WTC11 (cell line): ENCODE data around the gene SYMPK.

Experiments used
- ATF1 ChIP-seq: sonication (generic); formaldehyde crosslinking; IDR thresholded peaks from 2 replicates; pipeline ENCODE4 v1.8.1; 2023; ENCODE audit warnings: mild to moderate bottlenecking, moderate library complexity, missing genetic modification reagents
- SMAD3 ChIP-seq: sonication (generic); formaldehyde crosslinking; IDR thresholded peaks from 2 replicates; pipeline ENCODE4 v1.8.0; 2022; ENCODE audit warnings: missing genetic modification reagents, mild to moderate bottlenecking, borderline replicate concordance
- ZNF317 ChIP-seq: sonication (generic); formaldehyde crosslinking; IDR thresholded peaks from 2 replicates; pipeline ENCODE4 v1.8.1; 2023; ENCODE audit warnings: low read depth, mild to moderate bottlenecking, moderate library complexity, missing genetic modification reagents, borderline replicate concordance
- ZNF423 ChIP-seq: fragments of 250-450 bp; sonication (Bioruptor Pico); IDR thresholded peaks from 2 replicates; pipeline ENCODE4 v2.1.2; 2022; ENCODE audit warnings: mild to moderate bottlenecking, moderate library complexity
- TF ChIP-seq, protein P1 (sequence below): sonication (generic); formaldehyde crosslinking; IDR thresholded peaks from 2 replicates; pipeline ENCODE4 v1.8.1; 2022; ENCODE audit warnings: low read depth, missing genetic modification reagents, borderline replicate concordance
- TF ChIP-seq, protein P2 (sequence below): fragments of 200-600 bp; IDR thresholded peaks from 2 replicates; pipeline ENCODE4 v1.8.0; 2022; ENCODE audit warnings: antibody characterized with exemption
- TF ChIP-seq, protein P3 (sequence below): sonication (generic); formaldehyde crosslinking; IDR thresholded peaks from 2 replicates; pipeline ENCODE4 v1.8.0; 2023; ENCODE audit warnings: missing genetic modification reagents, mild to moderate bottlenecking, borderline replicate concordance
- TF ChIP-seq, protein P4 (sequence below): sonication (generic); formaldehyde crosslinking; IDR thresholded peaks from 2 replicates; pipeline ENCODE4 v1.8.1; 2023; ENCODE audit warnings: mild to moderate bottlenecking, missing genetic modification reagents

DNA sequence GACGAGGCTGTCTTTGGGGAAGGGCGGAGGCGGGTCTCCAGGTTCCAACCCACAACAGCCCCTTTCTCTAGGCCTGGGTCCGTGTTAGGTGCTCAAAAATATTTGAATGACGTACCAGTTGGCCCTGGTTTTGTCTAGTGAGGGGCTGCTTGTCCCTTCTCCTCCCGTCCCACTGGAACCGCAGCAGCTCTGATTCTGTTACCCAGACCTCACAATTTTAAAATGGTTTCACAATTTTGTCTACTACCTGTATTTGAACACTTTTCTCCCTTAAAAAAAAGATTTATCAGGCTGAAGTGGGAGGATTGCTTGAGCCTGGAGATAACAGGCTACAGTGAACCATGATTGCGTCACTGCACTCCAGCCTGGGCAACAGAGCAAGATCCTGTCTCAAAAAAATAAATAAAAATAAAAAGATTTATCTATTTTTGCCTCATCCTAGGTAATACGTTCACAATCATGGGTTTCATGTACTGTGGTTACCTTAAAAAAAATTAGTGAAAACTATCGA lies 24.3 kb upstream of the SYMPK start:
- TF ChIP-seq, protein P1, sequence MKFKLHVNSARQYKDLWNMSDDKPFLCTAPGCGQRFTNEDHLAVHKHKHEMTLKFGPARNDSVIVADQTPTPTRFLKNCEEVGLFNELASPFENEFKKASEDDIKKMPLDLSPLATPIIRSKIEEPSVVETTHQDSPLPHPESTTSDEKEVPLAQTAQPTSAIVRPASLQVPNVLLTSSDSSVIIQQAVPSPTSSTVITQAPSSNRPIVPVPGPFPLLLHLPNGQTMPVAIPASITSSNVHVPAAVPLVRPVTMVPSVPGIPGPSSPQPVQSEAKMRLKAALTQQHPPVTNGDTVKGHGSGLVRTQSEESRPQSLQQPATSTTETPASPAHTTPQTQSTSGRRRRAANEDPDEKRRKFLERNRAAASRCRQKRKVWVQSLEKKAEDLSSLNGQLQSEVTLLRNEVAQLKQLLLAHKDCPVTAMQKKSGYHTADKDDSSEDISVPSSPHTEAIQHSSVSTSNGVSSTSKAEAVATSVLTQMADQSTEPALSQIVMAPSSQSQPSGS (CRISPR knock-in tag): no peak
- TF ChIP-seq, protein P2, sequence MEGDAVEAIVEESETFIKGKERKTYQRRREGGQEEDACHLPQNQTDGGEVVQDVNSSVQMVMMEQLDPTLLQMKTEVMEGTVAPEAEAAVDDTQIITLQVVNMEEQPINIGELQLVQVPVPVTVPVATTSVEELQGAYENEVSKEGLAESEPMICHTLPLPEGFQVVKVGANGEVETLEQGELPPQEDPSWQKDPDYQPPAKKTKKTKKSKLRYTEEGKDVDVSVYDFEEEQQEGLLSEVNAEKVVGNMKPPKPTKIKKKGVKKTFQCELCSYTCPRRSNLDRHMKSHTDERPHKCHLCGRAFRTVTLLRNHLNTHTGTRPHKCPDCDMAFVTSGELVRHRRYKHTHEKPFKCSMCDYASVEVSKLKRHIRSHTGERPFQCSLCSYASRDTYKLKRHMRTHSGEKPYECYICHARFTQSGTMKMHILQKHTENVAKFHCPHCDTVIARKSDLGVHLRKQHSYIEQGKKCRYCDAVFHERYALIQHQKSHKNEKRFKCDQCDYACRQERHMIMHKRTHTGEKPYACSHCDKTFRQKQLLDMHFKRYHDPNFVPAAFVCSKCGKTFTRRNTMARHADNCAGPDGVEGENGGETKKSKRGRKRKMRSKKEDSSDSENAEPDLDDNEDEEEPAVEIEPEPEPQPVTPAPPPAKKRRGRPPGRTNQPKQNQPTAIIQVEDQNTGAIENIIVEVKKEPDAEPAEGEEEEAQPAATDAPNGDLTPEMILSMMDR: no peak
- TF ChIP-seq, protein P3, sequence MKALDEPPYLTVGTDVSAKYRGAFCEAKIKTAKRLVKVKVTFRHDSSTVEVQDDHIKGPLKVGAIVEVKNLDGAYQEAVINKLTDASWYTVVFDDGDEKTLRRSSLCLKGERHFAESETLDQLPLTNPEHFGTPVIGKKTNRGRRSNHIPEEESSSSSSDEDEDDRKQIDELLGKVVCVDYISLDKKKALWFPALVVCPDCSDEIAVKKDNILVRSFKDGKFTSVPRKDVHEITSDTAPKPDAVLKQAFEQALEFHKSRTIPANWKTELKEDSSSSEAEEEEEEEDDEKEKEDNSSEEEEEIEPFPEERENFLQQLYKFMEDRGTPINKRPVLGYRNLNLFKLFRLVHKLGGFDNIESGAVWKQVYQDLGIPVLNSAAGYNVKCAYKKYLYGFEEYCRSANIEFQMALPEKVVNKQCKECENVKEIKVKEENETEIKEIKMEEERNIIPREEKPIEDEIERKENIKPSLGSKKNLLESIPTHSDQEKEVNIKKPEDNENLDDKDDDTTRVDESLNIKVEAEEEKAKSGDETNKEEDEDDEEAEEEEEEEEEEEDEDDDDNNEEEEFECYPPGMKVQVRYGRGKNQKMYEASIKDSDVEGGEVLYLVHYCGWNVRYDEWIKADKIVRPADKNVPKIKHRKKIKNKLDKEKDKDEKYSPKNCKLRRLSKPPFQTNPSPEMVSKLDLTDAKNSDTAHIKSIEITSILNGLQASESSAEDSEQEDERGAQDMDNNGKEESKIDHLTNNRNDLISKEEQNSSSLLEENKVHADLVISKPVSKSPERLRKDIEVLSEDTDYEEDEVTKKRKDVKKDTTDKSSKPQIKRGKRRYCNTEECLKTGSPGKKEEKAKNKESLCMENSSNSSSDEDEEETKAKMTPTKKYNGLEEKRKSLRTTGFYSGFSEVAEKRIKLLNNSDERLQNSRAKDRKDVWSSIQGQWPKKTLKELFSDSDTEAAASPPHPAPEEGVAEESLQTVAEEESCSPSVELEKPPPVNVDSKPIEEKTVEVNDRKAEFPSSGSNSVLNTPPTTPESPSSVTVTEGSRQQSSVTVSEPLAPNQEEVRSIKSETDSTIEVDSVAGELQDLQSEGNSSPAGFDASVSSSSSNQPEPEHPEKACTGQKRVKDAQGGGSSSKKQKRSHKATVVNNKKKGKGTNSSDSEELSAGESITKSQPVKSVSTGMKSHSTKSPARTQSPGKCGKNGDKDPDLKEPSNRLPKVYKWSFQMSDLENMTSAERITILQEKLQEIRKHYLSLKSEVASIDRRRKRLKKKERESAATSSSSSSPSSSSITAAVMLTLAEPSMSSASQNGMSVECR (CRISPR knock-in tag): no peak
- TF ChIP-seq ZNF317 (no peak), ZNF423 (CRISPR knock-in tag) (no peak), ATF1 (no peak), SMAD3 (no peak)
- TF ChIP-seq, protein P4, sequence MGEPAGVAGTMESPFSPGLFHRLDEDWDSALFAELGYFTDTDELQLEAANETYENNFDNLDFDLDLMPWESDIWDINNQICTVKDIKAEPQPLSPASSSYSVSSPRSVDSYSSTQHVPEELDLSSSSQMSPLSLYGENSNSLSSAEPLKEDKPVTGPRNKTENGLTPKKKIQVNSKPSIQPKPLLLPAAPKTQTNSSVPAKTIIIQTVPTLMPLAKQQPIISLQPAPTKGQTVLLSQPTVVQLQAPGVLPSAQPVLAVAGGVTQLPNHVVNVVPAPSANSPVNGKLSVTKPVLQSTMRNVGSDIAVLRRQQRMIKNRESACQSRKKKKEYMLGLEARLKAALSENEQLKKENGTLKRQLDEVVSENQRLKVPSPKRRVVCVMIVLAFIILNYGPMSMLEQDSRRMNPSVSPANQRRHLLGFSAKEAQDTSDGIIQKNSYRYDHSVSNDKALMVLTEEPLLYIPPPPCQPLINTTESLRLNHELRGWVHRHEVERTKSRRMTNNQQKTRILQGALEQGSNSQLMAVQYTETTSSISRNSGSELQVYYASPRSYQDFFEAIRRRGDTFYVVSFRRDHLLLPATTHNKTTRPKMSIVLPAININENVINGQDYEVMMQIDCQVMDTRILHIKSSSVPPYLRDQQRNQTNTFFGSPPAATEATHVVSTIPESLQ: no peak
